HL-60 (cell line): ENCODE results near the gene METTL16.

ENCODE experiments used
- GABPA ChIP-seq: IDR thresholded peaks from 2 replicates; pipeline ENCODE4 v1.6.1; 2012; ENCODE audit warnings: low read depth
- SPI1 ChIP-seq: IDR thresholded peaks from 2 replicates; pipeline ENCODE4 v1.6.1; 2012; ENCODE audit warnings: low read depth, mild to moderate bottlenecking, borderline replicate concordance
- TF ChIP-seq, protein P1 (sequence below): IDR thresholded peaks from one replicate; pipeline ENCODE4 v1.5.1; 2011; ENCODE audit warnings: low read length, control low read depth, inconsistent platforms; ENCODE audit not compliant: insufficient read depth
- TF ChIP-seq, protein P2 (sequence below): IDR thresholded peaks from 2 replicates; pipeline ENCODE4 v1.6.1; 2012; ENCODE audit warnings: low read depth; ENCODE audit not compliant: insufficient replicate concordance

GRCh38 chr17:2547176-2547575 is 35.5 kb upstream of the METTL16 start:
- TF ChIP-seq, protein P1, sequence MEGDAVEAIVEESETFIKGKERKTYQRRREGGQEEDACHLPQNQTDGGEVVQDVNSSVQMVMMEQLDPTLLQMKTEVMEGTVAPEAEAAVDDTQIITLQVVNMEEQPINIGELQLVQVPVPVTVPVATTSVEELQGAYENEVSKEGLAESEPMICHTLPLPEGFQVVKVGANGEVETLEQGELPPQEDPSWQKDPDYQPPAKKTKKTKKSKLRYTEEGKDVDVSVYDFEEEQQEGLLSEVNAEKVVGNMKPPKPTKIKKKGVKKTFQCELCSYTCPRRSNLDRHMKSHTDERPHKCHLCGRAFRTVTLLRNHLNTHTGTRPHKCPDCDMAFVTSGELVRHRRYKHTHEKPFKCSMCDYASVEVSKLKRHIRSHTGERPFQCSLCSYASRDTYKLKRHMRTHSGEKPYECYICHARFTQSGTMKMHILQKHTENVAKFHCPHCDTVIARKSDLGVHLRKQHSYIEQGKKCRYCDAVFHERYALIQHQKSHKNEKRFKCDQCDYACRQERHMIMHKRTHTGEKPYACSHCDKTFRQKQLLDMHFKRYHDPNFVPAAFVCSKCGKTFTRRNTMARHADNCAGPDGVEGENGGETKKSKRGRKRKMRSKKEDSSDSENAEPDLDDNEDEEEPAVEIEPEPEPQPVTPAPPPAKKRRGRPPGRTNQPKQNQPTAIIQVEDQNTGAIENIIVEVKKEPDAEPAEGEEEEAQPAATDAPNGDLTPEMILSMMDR: no peak
- TF ChIP-seq SPI1 (no peak), GABPA (no peak)
- TF ChIP-seq, protein P2, sequence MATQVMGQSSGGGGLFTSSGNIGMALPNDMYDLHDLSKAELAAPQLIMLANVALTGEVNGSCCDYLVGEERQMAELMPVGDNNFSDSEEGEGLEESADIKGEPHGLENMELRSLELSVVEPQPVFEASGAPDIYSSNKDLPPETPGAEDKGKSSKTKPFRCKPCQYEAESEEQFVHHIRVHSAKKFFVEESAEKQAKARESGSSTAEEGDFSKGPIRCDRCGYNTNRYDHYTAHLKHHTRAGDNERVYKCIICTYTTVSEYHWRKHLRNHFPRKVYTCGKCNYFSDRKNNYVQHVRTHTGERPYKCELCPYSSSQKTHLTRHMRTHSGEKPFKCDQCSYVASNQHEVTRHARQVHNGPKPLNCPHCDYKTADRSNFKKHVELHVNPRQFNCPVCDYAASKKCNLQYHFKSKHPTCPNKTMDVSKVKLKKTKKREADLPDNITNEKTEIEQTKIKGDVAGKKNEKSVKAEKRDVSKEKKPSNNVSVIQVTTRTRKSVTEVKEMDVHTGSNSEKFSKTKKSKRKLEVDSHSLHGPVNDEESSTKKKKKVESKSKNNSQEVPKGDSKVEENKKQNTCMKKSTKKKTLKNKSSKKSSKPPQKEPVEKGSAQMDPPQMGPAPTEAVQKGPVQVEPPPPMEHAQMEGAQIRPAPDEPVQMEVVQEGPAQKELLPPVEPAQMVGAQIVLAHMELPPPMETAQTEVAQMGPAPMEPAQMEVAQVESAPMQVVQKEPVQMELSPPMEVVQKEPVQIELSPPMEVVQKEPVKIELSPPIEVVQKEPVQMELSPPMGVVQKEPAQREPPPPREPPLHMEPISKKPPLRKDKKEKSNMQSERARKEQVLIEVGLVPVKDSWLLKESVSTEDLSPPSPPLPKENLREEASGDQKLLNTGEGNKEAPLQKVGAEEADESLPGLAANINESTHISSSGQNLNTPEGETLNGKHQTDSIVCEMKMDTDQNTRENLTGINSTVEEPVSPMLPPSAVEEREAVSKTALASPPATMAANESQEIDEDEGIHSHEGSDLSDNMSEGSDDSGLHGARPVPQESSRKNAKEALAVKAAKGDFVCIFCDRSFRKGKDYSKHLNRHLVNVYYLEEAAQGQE: no peak
